HepG2 (cell line): ENCODE results near the gene PRKACB. TPM values are rescaled to one million over a fixed set of nuclear protein-coding genes. Genes with fewer than 3 reads are reported as not detected.

ENCODE experiments used
- ATAC-seq: fragments of 200-7000 bp; cut with Tn5 transposase; 3 replicates; pipeline ENCODE4 v1.9.1; 2020; ENCODE audit warnings: mild to moderate bottlenecking, moderate library complexity
- BruUV-seq: library from RNA; stranded (reverse); fragments of 400-500 nt; replicated peaks from 2 replicates; lab custom pipeline; 2021; lab: Mats Ljungman, UMichigan
- CTCF ChIA-PET: fragments of 300-600 bp; formaldehyde crosslinking; extraction: SDS; loops from one replicate; lab custom pipeline; 2021; ENCODE audit warnings: low total read pairs, inconsistent platforms, low intra/inter-chr PET ratio; lab: Yijun Ruan, JAX
- POLR2A ChIA-PET: fragments of 350-600 bp; sonication (Branson Sonifier 250); formaldehyde crosslinking; loops from one replicate; lab custom pipeline; 2020; ENCODE audit warnings: antibody characterized with exemption, inconsistent platforms; lab: Yijun Ruan, JAX
- DNase-seq: peaks from one replicate; pipeline ENCODE4 v3.0.0-alpha.2; 2015; ENCODE audit warnings: low spot score
- FAIRE-seq: peaks from 3 replicates; lab custom pipeline; 2011; peaks lifted over from hg19 to GRCh38; lab: Jason Lieb, UNC
- H2AFZ ChIP-seq: one replicate; pipeline ENCODE4 v1.6.1; 2011; ENCODE audit warnings: low read length, inconsistent platforms
- H3K27ac ChIP-seq: fragments of 300-600 bp; 3 replicates; pipeline ENCODE4 v1.8.0; 2011; ENCODE audit warnings: mixed run types, mild to moderate bottlenecking, mixed read lengths, low read length, inconsistent platforms; ENCODE audit not compliant: insufficient read depth; ENCODE audit errors: extremely low read length
- H3K27me3 ChIP-seq, 2 experiments: fragments of 200-600 bp in 1 of 2; 2 replicates in 1 of 2; 3 replicates in 1 of 2; pipeline versions ENCODE4 v1.6.0 to v1.8.0; 2011; ENCODE audit warnings: low read length in 2 of 2, mild to moderate bottlenecking in 2 of 2, moderate library complexity in 2 of 2, inconsistent platforms in 1 of 2; ENCODE audit not compliant: insufficient read depth in 2 of 2, control insufficient read depth in 1 of 2
- H3K36me3 ChIP-seq, 2 experiments: fragments of 200-600 bp in 1 of 2; replicated peaks in 1 of 2; 2 replicates in 1 of 2; 3 replicates in 1 of 2; pipeline versions ENCODE4 v1.5.1 to v1.8.0; 2011; ENCODE audit warnings: low read length in 2 of 2, inconsistent platforms in 1 of 2; ENCODE audit not compliant: insufficient read depth in 2 of 2, control insufficient read depth in 1 of 2
- H3K4me1 ChIP-seq: 2 replicates; pipeline ENCODE4 v1.5.1; 2012; ENCODE audit warnings: low read length, inconsistent platforms; ENCODE audit not compliant: insufficient read depth
- H3K4me2 ChIP-seq: 2 replicates; pipeline ENCODE4 v1.6.0; 2011; ENCODE audit warnings: low read depth, low read length, inconsistent platforms
- H3K4me3 ChIP-seq, 3 experiments: fragments of 200-600 bp in 1 of 3; sonication (generic), shearing (Covaris generic) in 1 of 3; replicated peaks in 1 of 3; 2 replicates each; pipeline ENCODE4 v1.5.1; 2011 to 2016; ENCODE audit warnings: low read length in 3 of 3, inconsistent platforms in 2 of 3, low read depth in 2 of 3, mild to moderate bottlenecking in 2 of 3, control low read depth in 1 of 3, mixed read lengths in 1 of 3; ENCODE audit not compliant: insufficient read depth in 1 of 3
- H3K79me2 ChIP-seq: one replicate; pipeline ENCODE4 v1.6.1; 2011; ENCODE audit warnings: low read length, inconsistent platforms; ENCODE audit not compliant: insufficient read depth
- H3K9ac ChIP-seq: 2 replicates; pipeline ENCODE4 v1.6.0; 2011; ENCODE audit warnings: mild to moderate bottlenecking, low read depth, low read length, inconsistent platforms; ENCODE audit not compliant: insufficient read depth
- H3K9me3 ChIP-seq: 2 replicates; pipeline ENCODE4 v1.5.1; 2012; ENCODE audit warnings: mild to moderate bottlenecking, low read length
- H4K20me1 ChIP-seq: 2 replicates; pipeline ENCODE4 v1.6.0; 2011; ENCODE audit warnings: inconsistent platforms, mild to moderate bottlenecking, low read length, moderate library complexity; ENCODE audit not compliant: insufficient read depth
- AGO2 ChIP-seq: fragments of 200-400 bp; formaldehyde crosslinking; optimal IDR thresholded peaks from 2 replicates; pipeline ENCODE3; 2017; ENCODE audit warnings: mild to moderate bottlenecking, low read depth, low read length, moderate library complexity
- DPF2 ChIP-seq: sonication (generic); formaldehyde crosslinking; IDR thresholded peaks from 2 replicates; pipeline ENCODE4 v1.4.0; 2020; ENCODE audit warnings: mild to moderate bottlenecking, low read depth, missing genetic modification reagents, borderline replicate concordance
- GABPB1 ChIP-seq: IDR thresholded peaks from 2 replicates; pipeline ENCODE4 v1.6.1; 2016; ENCODE audit warnings: mild to moderate bottlenecking, missing genetic modification reagents, moderate library complexity, missing compliant biosample characterization
- HMGXB4 ChIP-seq, 2 experiments: sonication (generic) in 1 of 2; formaldehyde crosslinking in 1 of 2; IDR thresholded peaks; 2 replicates each; pipeline versions ENCODE4 v1.4.0 to v1.6.1; 2018 to 2020; ENCODE audit warnings: missing genetic modification reagents in 2 of 2, borderline replicate concordance in 1 of 2, low read depth in 1 of 2, mild to moderate bottlenecking in 1 of 2, missing biosample characterization in 1 of 2
- MXI1 ChIP-seq: IDR thresholded peaks from 3 replicates; pipeline ENCODE4 v1.6.1; 2012; ENCODE audit warnings: low read depth, low read length, inconsistent platforms, borderline replicate concordance
- NFE2L2 ChIP-seq: fragments of 150-350 bp; IDR thresholded peaks from 2 replicates; pipeline ENCODE4 v1.6.1; 2014; ENCODE audit warnings: low read length
- ZC3H13 ChIP-seq: sonication (generic); formaldehyde crosslinking; IDR thresholded peaks from 2 replicates; pipeline ENCODE4 v1.8.1; 2023; ENCODE audit warnings: mild to moderate bottlenecking, missing genetic modification reagents, moderate library complexity
- ZMYM3 ChIP-seq: sonication (generic); formaldehyde crosslinking; IDR thresholded peaks from 2 replicates; pipeline ENCODE4 v1.5.1; 2020; ENCODE audit warnings: mild to moderate bottlenecking, missing genetic modification reagents
- ZNF281 ChIP-seq: sonication (generic); formaldehyde crosslinking; IDR thresholded peaks from 2 replicates; pipeline ENCODE4 v1.4.0; 2020; ENCODE audit warnings: missing genetic modification reagents, borderline replicate concordance
- ZNF530 ChIP-seq: sonication (generic); formaldehyde crosslinking; IDR thresholded peaks from 2 replicates; pipeline ENCODE4 v1.5.0; 2020; ENCODE audit warnings: low read depth, mild to moderate bottlenecking, missing genetic modification reagents
- ZSCAN5A ChIP-seq: sonication (generic); formaldehyde crosslinking; IDR thresholded peaks from 2 replicates; pipeline ENCODE4 v1.8.0; 2022; ENCODE audit warnings: mild to moderate bottlenecking, missing genetic modification reagents, borderline replicate concordance
- WGBS: methylation state at CpG from one replicate; pipeline ENCODE4 v1.1.6; 2017; ENCODE audit warnings: low lambda C conversion rate; 5-methylcytosine and 5-hydroxymethylcytosine counted together
- in situ Hi-C: cut with HindIII; loops from 2 replicates; pipeline ENCODE4 v1.10.0; 2017; ENCODE audit warnings: low pct_unique_long_range_greater_than_20kb; ENCODE audit not compliant: extremely low pct_ligation_motif_present
- intact Hi-C: fragments of 100-400 bp; cut with micrococcal nuclease; formaldehyde crosslinking; loops from one replicate; pipeline ENCODE4 v1.10.0; 2022; ENCODE audit not compliant: unreplicated experiment
- polyA plus RNA-seq, 8 experiments: library from polyadenylated mRNA; depleted of rRNA in 3 of 8; stranded (reverse) in 7 of 8; unstranded in 1 of 8; fragments of >200 nt; fragmentation: Illumina TruSeq in 4 of 8; extraction: Trizol in 4 of 8; gene quantifications; 2 replicates each; pipeline versions ENCODE4 v1.2.1 to v1.2.3, GENCODE V29; 2011 to 2016; ENCODE audit warnings: low read depth in 4 of 8, missing spikeins in 1 of 8, mixed read lengths in 1 of 8; ENCODE audit not compliant: insufficient read depth in 1 of 8
- total RNA-seq, 5 experiments: library from RNA; depleted of rRNA; stranded (reverse); fragments of >200 nt; fragmentation: Illumina TruSeq; extraction: Trizol; gene quantifications; 2 replicates each; pipeline ENCODE4 v1.2.3, GENCODE V29; 2016; ENCODE audit warnings: low read depth in 1 of 5
- TF ChIP-seq, protein P1 (sequence below): sonication (generic); formaldehyde crosslinking; IDR thresholded peaks from 2 replicates; pipeline ENCODE4 v1.4.0; 2020; ENCODE audit warnings: missing genetic modification reagents
- TF ChIP-seq, protein P2 (sequence below): sonication (generic); formaldehyde crosslinking; conservative IDR thresholded peaks from 2 replicates; pipeline ENCODE4 v1.8.1; 2023; ENCODE audit warnings: missing genetic modification reagents

The PRKACB gene
- total and polyA plus RNA-seq, 2 of the 13 experiments (the other 11 are each of a cell fraction or from before 2014, with no cell fraction given): 3.5 to 5.8 TPM

DNA sequence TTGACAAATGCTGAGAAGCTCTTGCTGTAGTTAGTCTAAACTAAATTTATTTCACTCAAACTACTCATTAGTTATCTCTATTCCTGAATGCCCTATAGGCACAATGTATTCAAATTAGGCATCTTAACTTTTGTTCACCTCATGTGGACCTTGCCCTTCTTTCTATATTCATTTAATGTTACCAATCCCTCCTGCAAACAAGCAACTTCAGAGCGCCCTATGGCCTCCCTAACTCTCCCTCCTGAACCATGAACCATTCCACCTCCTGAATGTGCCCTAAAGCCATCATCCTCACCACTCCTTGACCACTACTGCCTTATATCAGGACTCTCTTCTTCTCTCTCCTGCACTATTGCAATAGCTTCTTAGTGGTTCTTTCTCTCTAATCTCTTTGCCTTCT, 122.7 kb downstream of the PRKACB start:
- no peaks in the 10 kb centered on the region for H3K9me3 ChIP-seq
- H3K4me3 ChIP-seq: no peak overlapping the region
- peaks cover 7% of the 10 kb centered on the region; the same call in 1 of the 2 replicates for H3K4me1 ChIP-seq
- CTCF ChIA-PET: no interaction called here
- in situ Hi-C loops (no loop called here), intact Hi-C loops (no loop called here)
- no peak overlapping the region for H3K4me2 ChIP-seq
- no peak overlapping the region for H3K9ac ChIP-seq
- POLR2A ChIA-PET: no interaction called here
- no peaks in the 10 kb centered on the region for H4K20me1 ChIP-seq
- BruUV-seq: no TSS peak
- ATAC-seq (no peak), DNase-seq (no peak), FAIRE-seq (no peak)
- no peaks in the 10 kb centered on the region for H3K27me3 ChIP-seq
- 0% methylated on average over 1 of the region's 1 CpG for WGBS
- no peak overlapping the region for H2AFZ ChIP-seq
- no peaks in the 10 kb centered on the region for H3K36me3 ChIP-seq
- no peak overlapping the region for H3K27ac ChIP-seq
- no peaks in the 10 kb centered on the region for H3K79me2 ChIP-seq
- TF ChIP-seq NFE2L2 (no peak), MXI1 (no peak), HMGXB4 (CRISPR knock-in tag; IDR thresholded peaks at IDR 0.05; ENCODE audit: borderline replicate concordance in 1 of 2, low read depth in 1 of 2) (no peak), ZNF530 (no peak), ZMYM3 (CRISPR knock-in tag) (no peak), ZNF281 (CRISPR knock-in tag) (no peak), GABPB1 (CRISPR knock-in tag) (no peak), DPF2 (CRISPR knock-in tag) (no peak), AGO2 (no peak), ZSCAN5A (CRISPR knock-in tag) (no peak), ZC3H13 (no peak)
- TF ChIP-seq, protein P1, sequence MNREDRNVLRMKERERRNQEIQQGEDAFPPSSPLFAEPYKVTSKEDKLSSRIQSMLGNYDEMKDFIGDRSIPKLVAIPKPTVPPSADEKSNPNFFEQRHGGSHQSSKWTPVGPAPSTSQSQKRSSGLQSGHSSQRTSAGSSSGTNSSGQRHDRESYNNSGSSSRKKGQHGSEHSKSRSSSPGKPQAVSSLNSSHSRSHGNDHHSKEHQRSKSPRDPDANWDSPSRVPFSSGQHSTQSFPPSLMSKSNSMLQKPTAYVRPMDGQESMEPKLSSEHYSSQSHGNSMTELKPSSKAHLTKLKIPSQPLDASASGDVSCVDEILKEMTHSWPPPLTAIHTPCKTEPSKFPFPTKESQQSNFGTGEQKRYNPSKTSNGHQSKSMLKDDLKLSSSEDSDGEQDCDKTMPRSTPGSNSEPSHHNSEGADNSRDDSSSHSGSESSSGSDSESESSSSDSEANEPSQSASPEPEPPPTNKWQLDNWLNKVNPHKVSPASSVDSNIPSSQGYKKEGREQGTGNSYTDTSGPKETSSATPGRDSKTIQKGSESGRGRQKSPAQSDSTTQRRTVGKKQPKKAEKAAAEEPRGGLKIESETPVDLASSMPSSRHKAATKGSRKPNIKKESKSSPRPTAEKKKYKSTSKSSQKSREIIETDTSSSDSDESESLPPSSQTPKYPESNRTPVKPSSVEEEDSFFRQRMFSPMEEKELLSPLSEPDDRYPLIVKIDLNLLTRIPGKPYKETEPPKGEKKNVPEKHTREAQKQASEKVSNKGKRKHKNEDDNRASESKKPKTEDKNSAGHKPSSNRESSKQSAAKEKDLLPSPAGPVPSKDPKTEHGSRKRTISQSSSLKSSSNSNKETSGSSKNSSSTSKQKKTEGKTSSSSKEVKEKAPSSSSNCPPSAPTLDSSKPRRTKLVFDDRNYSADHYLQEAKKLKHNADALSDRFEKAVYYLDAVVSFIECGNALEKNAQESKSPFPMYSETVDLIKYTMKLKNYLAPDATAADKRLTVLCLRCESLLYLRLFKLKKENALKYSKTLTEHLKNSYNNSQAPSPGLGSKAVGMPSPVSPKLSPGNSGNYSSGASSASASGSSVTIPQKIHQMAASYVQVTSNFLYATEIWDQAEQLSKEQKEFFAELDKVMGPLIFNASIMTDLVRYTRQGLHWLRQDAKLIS (CRISPR knock-in tag): no peak
- TF ChIP-seq, protein P2, sequence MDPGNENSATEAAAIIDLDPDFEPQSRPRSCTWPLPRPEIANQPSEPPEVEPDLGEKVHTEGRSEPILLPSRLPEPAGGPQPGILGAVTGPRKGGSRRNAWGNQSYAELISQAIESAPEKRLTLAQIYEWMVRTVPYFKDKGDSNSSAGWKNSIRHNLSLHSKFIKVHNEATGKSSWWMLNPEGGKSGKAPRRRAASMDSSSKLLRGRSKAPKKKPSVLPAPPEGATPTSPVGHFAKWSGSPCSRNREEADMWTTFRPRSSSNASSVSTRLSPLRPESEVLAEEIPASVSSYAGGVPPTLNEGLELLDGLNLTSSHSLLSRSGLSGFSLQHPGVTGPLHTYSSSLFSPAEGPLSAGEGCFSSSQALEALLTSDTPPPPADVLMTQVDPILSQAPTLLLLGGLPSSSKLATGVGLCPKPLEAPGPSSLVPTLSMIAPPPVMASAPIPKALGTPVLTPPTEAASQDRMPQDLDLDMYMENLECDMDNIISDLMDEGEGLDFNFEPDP (CRISPR knock-in tag): no peak
